ENCODE data around the gene ATP1A2.

ATP1A2 gene

GRCh38 chr1:160117709-160118183 lies 2.2 kb downstream of the ATP1A2 start:
- Histone ChIP-seq H3K9ac (no peak overlapping the region), H2AFZ (no peak overlapping the region), H3K4me3 (ENCODE audit: low read depth, low read length) (no peak overlapping the region), H3K4me1 (no peaks in the 10 kb centered on the region), H3K27me3 (ENCODE audit: control insufficient read depth, insufficient read depth, low read length) (no peaks in the 10 kb centered on the region), H3K27ac (no peak overlapping the region), H3K9me3 (ENCODE audit: control insufficient read depth, low read length) (no peaks in the 10 kb centered on the region), H3K79me2 (no peaks in the 10 kb centered on the region), H3K4me2 (ENCODE audit: low read length) (no peak overlapping the region), H3K36me3 (ENCODE audit: control insufficient read depth, insufficient read depth, low read length) (no peaks in the 10 kb centered on the region)
- no peak for TF ChIP-seq CTCF (IDR thresholded peaks at IDR 0.05)

GRCh38 chr1:160118928-160119327 lies 3.4 kb downstream of the ATP1A2 start:
- Histone ChIP-seq H3K27ac (no peak overlapping the region), H3K79me2 (no peaks in the 10 kb centered on the region), H3K9me3 (ENCODE audit: control insufficient read depth, low read length) (no peaks in the 10 kb centered on the region), H3K4me2 (ENCODE audit: low read length) (no peak overlapping the region), H3K4me3 (ENCODE audit: low read depth, low read length) (no peak overlapping the region), H3K27me3 (ENCODE audit: control insufficient read depth, insufficient read depth, low read length) (no peaks in the 10 kb centered on the region), H3K4me1 (no peaks in the 10 kb centered on the region), H2AFZ (no peak overlapping the region), H3K36me3 (ENCODE audit: control insufficient read depth, insufficient read depth, low read length) (no peaks in the 10 kb centered on the region), H3K9ac (no peak overlapping the region)
- no peak for TF ChIP-seq CTCF (IDR thresholded peaks at IDR 0.05)

DNA sequence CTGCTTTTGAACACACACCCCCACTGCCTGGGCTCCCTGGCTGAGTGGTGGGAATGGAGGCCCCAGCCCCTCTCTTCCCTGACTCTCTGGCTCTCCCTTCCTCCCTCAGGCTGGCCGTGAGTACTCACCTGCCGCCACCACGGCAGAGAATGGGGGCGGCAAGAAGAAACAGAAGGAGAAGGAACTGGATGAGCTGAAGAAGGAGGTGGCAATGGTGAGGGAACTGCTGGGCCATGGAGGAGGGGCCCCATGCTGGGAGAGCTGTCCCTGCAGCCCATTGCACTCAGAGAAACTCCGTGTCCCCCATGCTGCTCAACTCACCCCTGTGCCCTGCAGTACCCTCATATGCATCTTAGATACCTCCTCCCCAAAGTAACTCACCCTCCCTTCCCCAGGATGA lies 5.2 kb downstream of the ATP1A2 start:
- no peak overlapping the region for H3K4me2 ChIP-seq (ENCODE audit: low read length)
- no peaks in the 10 kb centered on the region for H3K79me2 ChIP-seq
- H3K36me3 ChIP-seq (ENCODE audit: control insufficient read depth, insufficient read depth, low read length) = no peaks in the 10 kb centered on the region
- no peak overlapping the region for H3K4me3 ChIP-seq (ENCODE audit: low read depth, low read length)
- no peak overlapping the region for H3K9ac ChIP-seq
- H3K27me3 ChIP-seq (ENCODE audit: control insufficient read depth, insufficient read depth, low read length) = no peaks in the 10 kb centered on the region
- no peak overlapping the region for H2AFZ ChIP-seq
- no peak for TF ChIP-seq CTCF (IDR thresholded peaks at IDR 0.05)
- no peaks in the 10 kb centered on the region for H3K4me1 ChIP-seq
- H3K27ac ChIP-seq = no peak overlapping the region
- no peaks in the 10 kb centered on the region for H3K9me3 ChIP-seq (ENCODE audit: control insufficient read depth, low read length)

- Histone ChIP-seq H3K36me3 (ENCODE audit: control insufficient read depth, insufficient read depth, low read length) (no peaks in the 10 kb centered on the region), H3K9me3 (ENCODE audit: control insufficient read depth, low read length) (no peaks in the 10 kb centered on the region), H3K4me3 (ENCODE audit: low read depth, low read length) (no peak overlapping the region), H3K27ac (no peak overlapping the region), H3K9ac (no peak overlapping the region), H3K79me2 (no peaks in the 10 kb centered on the region), H2AFZ (no peak overlapping the region), H3K27me3 (ENCODE audit: control insufficient read depth, insufficient read depth, low read length) (no peaks in the 10 kb centered on the region), H3K4me2 (ENCODE audit: low read length) (no peak overlapping the region), H3K4me1 (no peaks in the 10 kb centered on the region)
- no peak for TF ChIP-seq CTCF (IDR thresholded peaks at IDR 0.05)
Observed at GRCh38 chr1:160121388-160121787, 5.8 kb downstream of the ATP1A2 start.

- Histone ChIP-seq H3K9ac (no peak overlapping the region), H3K9me3 (ENCODE audit: control insufficient read depth, low read length) (no peaks in the 10 kb centered on the region), H3K36me3 (ENCODE audit: control insufficient read depth, insufficient read depth, low read length) (no peaks in the 10 kb centered on the region), H3K4me2 (ENCODE audit: low read length) (no peak overlapping the region), H3K27ac (no peak overlapping the region), H2AFZ (no peak overlapping the region), H3K79me2 (no peaks in the 10 kb centered on the region), H3K4me1 (no peaks in the 10 kb centered on the region), H3K4me3 (ENCODE audit: low read depth, low read length) (no peak overlapping the region), H3K27me3 (ENCODE audit: control insufficient read depth, insufficient read depth, low read length) (no peaks in the 10 kb centered on the region)
- TF ChIP-seq CTCF (IDR thresholded peaks at IDR 0.05) = no peak
Observed at GRCh38 chr1:160122978-160123495, 7.5 kb downstream of the ATP1A2 start.
